ENCODE data around the gene APP. TPM values are rescaled to one million over a fixed set of nuclear protein-coding genes. Genes with fewer than 3 reads are reported as not detected.
A peak's percentile ranks its signal among the peaks of the same experiment; 100 is the strongest.

The APP gene
- total and polyA plus RNA-seq, 2 of the 13 experiments (the other 11 are each of a cell fraction or from before 2014, with no cell fraction given) = 70.6 to 262 TPM

GRCh38 chr21:26148071-26148839 lies 22.3 kb downstream of the APP start:
- no peak overlapping the region for H2AFZ ChIP-seq (ENCODE audit: low read length)
- H3K27me3 ChIP-seq (ENCODE audit: control insufficient read depth in 1 of 2, insufficient read depth in 2 of 2, low read length in 2 of 2) = no peaks in the 10 kb centered on the region
- H3K4me2 ChIP-seq (ENCODE audit: low read depth, low read length) = no peak overlapping the region
- H4K20me1 ChIP-seq (ENCODE audit: insufficient read depth, low read length) = peaks cover 17% of the 10 kb centered on the region
- intact Hi-C loops (cut with micrococcal nuclease; ENCODE audit: unreplicated experiment) (no loop called here), in situ Hi-C loops (cut with HindIII; ENCODE audit: extremely low pct_ligation_motif_present, low pct_unique_long_range_greater_than_20kb) (no loop called here)
- no peak overlapping the region for H3K27ac ChIP-seq (ENCODE audit: extremely low read length, insufficient read depth, low read length)
- no peaks in the 10 kb centered on the region for H3K36me3 ChIP-seq (replicated peaks in 1 of 2; ENCODE audit: control insufficient read depth in 1 of 2, insufficient read depth in 2 of 2, low read length in 2 of 2)
- no peaks in the 10 kb centered on the region for H3K9me3 ChIP-seq (ENCODE audit: low read length)
- H3K9ac ChIP-seq (ENCODE audit: insufficient read depth, low read depth, low read length) = no peak overlapping the region
- no TSS peak for BruUV-seq (replicated peaks)
- peak; percentile 39; the same call in 1 of the 3 replicates for ATAC-seq
- peaks cover 26% of the 10 kb centered on the region for H3K79me2 ChIP-seq (ENCODE audit: insufficient read depth, low read length)
- DNase-seq (ENCODE audit: low spot score) = no peak
- ChIA-PET POLR2A (no interaction called here), CTCF (ENCODE audit: low intra/inter-chr PET ratio, low total read pairs) (no interaction called here)
- WGBS (ENCODE audit: low lambda C conversion rate) = 43% methylated on average over 3 of the region's 3 CpGs
- TF ChIP-seq FOXK2 (IDR thresholded peaks at IDR 0.05) (no peak), ZC3H13 (CRISPR knock-in tag; IDR thresholded peaks at IDR 0.05) (no peak), ZNF556 (CRISPR knock-in tag; IDR thresholded peaks at IDR 0.05; ENCODE audit: borderline replicate concordance) (no peak), UBTF (CRISPR knock-in tag; IDR thresholded peaks at IDR 0.05) (no peak), SP2 (CRISPR knock-in tag; IDR thresholded peaks at IDR 0.05) (no peak), ZBTB10 (CRISPR knock-in tag; IDR thresholded peaks at IDR 0.05; ENCODE audit: borderline replicate concordance) (no peak), ZBTB42 (CRISPR knock-in tag; IDR thresholded peaks at IDR 0.05) (no peak), ZNF737 (CRISPR knock-in tag; IDR thresholded peaks at IDR 0.05; ENCODE audit: borderline replicate concordance) (no peak), ZNF256 (CRISPR knock-in tag; conservative IDR thresholded peaks at IDR 0.05) (no peak), HNRNPLL (IDR thresholded peaks at IDR 0.05; ENCODE audit: low read depth, low read length, poor library complexity, severe bottlenecking) (no peak), ARID2 (CRISPR knock-in tag; IDR thresholded peaks at IDR 0.05; ENCODE audit: borderline replicate concordance) (no peak)
- FAIRE-seq = no peak
- no peak overlapping the region for H3K4me3 ChIP-seq (replicated peaks in 1 of 3; ENCODE audit: insufficient read depth in 1 of 3, low read depth in 2 of 3, low read length in 3 of 3)
- peaks cover 4% of the 10 kb centered on the region; the same call in 1 of the 2 replicates for H3K4me1 ChIP-seq (ENCODE audit: insufficient read depth, low read length)

Measured in HepG2 (cell line).